Panc1 (cell line): ENCODE data around the gene ALX3. TPM values are rescaled to one million over a fixed set of nuclear protein-coding genes. Genes with fewer than 3 reads are reported as not detected.

Experiments used
- ATAC-seq: fragments of 200-7000 bp; cut with Tn5 transposase; 2 replicates; pipeline ENCODE4 v1.9.1; 2020; ENCODE audit warnings: mild to moderate bottlenecking, moderate library complexity
- BruUV-seq: library from RNA; stranded (reverse); fragments of 400-500 nt; replicated peaks from 2 replicates; lab custom pipeline; 2021; lab: Mats Ljungman, UMichigan
- CTCF ChIA-PET: fragments of 300-600 bp; sonication (Branson Sonifier 250); formaldehyde crosslinking; loops from one replicate; lab custom pipeline; 2022; ENCODE audit warnings: antibody characterized with exemption; lab: Charles Lee
- POLR2A ChIA-PET: fragments of 300-600 bp; sonication (Branson Sonifier 250); formaldehyde crosslinking; loops from one replicate; lab custom pipeline; 2022; ENCODE audit warnings: antibody characterized with exemption; lab: Charles Lee
- DNase-seq: peaks from one replicate; pipeline ENCODE4 v3.0.0-alpha.2; 2010; ENCODE audit warnings: low read depth, low spot score
- H3K27ac ChIP-seq: 2 replicates; pipeline ENCODE4 v1.5.1; 2011; ENCODE audit warnings: mild to moderate bottlenecking, low read length, inconsistent platforms
- H3K27me3 ChIP-seq: fragments of 200-500 bp; sonication (Bioruptor generic); 2 replicates; pipeline ENCODE4 v1.6.0; 2014; ENCODE audit warnings: low read length, inconsistent platforms; ENCODE audit not compliant: control insufficient read depth, insufficient read depth
- H3K36me3 ChIP-seq: fragments of 200-500 bp; sonication (Bioruptor generic); 2 replicates; pipeline ENCODE4 v1.5.1; 2014; ENCODE audit warnings: inconsistent platforms, mild to moderate bottlenecking, low read length, moderate library complexity; ENCODE audit not compliant: control insufficient read depth, insufficient read depth
- H3K4me1 ChIP-seq: 2 replicates; pipeline ENCODE4 v1.5.1; 2011; ENCODE audit warnings: inconsistent platforms, mild to moderate bottlenecking, low read length, moderate library complexity; ENCODE audit not compliant: control insufficient read depth, insufficient read depth
- H3K4me3 ChIP-seq, 2 experiments: 2 replicates each; pipeline ENCODE4 v1.5.1; 2011 to 2012; ENCODE audit warnings: low read depth in 2 of 2, low read length in 2 of 2, mild to moderate bottlenecking in 2 of 2, inconsistent platforms in 1 of 2, moderate library complexity in 1 of 2
- H3K9me3 ChIP-seq: fragments of 200-500 bp; sonication (Bioruptor generic); 2 replicates; pipeline ENCODE4 v1.5.1; 2014; ENCODE audit warnings: low read depth, mild to moderate bottlenecking, inconsistent platforms, low read length, moderate library complexity; ENCODE audit not compliant: control insufficient read depth, insufficient read depth
- POLR2AphosphoS5 ChIP-seq: IDR thresholded peaks from 2 replicates; pipeline ENCODE4 v1.6.1; 2012; ENCODE audit warnings: mild to moderate bottlenecking, low read depth, low read length, moderate library complexity
- SIN3A ChIP-seq: IDR thresholded peaks from 2 replicates; pipeline ENCODE4 v1.6.1; 2012; ENCODE audit warnings: low read depth, mild to moderate bottlenecking, low read length, moderate library complexity, borderline replicate concordance; ENCODE audit not compliant: insufficient read depth
- TCF7L2 ChIP-seq: IDR thresholded peaks from 2 replicates; pipeline ENCODE4 v1.6.1; 2011; ENCODE audit warnings: mild to moderate bottlenecking, low read depth, low read length, inconsistent platforms
- in situ Hi-C: cut with HindIII; loops from 2 replicates; pipeline ENCODE4 v1.10.0; 2016; ENCODE audit warnings: low sequenced_read_pairs, low pct_unique_long_range_greater_than_20kb
- intact Hi-C: fragments of 100-400 bp; cut with micrococcal nuclease; formaldehyde crosslinking; loops from one replicate; pipeline ENCODE4 v1.10.0; 2022; ENCODE audit not compliant: unreplicated experiment
- total RNA-seq: library from RNA; stranded (reverse); gene quantifications from one replicate; pipeline ENCODE4 v1.2.1, GENCODE V29; 2021; ENCODE audit not compliant: unreplicated experiment
- TF ChIP-seq, protein P1 (sequence below): fragments of 450-650 bp; IDR thresholded peaks from 2 replicates; pipeline ENCODE4 v1.5.1; 2017; ENCODE audit warnings: mild to moderate bottlenecking
- TF ChIP-seq, protein P2 (sequence below), 2 experiments: IDR thresholded peaks; 2 replicates each; pipeline ENCODE4 v1.6.1; 2011 to 2012; ENCODE audit warnings: low read depth in 2 of 2, control low read depth in 1 of 2, low read length in 1 of 2, mild to moderate bottlenecking in 1 of 2, moderate library complexity in 1 of 2; ENCODE audit not compliant: insufficient read depth in 1 of 2

The ALX3 gene
- total RNA-seq, 1 experiment from 2014 or later = not detected

DNA sequence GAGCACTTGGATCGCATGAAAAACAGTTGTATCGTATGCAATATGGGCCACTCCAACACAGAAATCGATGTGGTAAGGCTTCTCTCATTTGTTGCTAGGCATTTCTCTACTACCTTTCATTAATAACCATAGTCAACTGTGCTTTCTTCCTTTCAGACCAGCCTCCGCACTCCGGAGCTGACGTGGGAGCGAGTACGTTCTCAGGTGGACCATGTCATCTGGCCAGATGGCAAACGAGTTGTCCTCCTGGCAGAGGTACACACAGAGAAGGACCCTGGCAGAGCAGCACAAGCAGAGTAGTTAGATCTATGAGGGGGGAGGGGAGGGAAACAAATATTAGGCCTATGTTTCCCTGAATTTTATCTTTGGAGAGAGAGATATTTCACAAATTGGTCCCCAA lies 52.1 kb downstream of the ALX3 start:
- Histone ChIP-seq H3K4me1 (no peaks in the 10 kb centered on the region), H3K27me3 (no peaks in the 10 kb centered on the region), H3K36me3 (peaks cover 64% of the 10 kb centered on the region), H3K4me3 (no peak overlapping the region), H3K9me3 (no peaks in the 10 kb centered on the region), H3K27ac (no peak overlapping the region)
- POLR2A ChIA-PET = no interaction called here
- CTCF ChIA-PET = no interaction called here
- ATAC-seq (no peak), DNase-seq (no peak)
- TF ChIP-seq TCF7L2 (no peak), SIN3A (no peak), POLR2AphosphoS5 (no peak)
- TF ChIP-seq, protein P1, sequence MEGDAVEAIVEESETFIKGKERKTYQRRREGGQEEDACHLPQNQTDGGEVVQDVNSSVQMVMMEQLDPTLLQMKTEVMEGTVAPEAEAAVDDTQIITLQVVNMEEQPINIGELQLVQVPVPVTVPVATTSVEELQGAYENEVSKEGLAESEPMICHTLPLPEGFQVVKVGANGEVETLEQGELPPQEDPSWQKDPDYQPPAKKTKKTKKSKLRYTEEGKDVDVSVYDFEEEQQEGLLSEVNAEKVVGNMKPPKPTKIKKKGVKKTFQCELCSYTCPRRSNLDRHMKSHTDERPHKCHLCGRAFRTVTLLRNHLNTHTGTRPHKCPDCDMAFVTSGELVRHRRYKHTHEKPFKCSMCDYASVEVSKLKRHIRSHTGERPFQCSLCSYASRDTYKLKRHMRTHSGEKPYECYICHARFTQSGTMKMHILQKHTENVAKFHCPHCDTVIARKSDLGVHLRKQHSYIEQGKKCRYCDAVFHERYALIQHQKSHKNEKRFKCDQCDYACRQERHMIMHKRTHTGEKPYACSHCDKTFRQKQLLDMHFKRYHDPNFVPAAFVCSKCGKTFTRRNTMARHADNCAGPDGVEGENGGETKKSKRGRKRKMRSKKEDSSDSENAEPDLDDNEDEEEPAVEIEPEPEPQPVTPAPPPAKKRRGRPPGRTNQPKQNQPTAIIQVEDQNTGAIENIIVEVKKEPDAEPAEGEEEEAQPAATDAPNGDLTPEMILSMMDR = no peak
- TF ChIP-seq, protein P2, sequence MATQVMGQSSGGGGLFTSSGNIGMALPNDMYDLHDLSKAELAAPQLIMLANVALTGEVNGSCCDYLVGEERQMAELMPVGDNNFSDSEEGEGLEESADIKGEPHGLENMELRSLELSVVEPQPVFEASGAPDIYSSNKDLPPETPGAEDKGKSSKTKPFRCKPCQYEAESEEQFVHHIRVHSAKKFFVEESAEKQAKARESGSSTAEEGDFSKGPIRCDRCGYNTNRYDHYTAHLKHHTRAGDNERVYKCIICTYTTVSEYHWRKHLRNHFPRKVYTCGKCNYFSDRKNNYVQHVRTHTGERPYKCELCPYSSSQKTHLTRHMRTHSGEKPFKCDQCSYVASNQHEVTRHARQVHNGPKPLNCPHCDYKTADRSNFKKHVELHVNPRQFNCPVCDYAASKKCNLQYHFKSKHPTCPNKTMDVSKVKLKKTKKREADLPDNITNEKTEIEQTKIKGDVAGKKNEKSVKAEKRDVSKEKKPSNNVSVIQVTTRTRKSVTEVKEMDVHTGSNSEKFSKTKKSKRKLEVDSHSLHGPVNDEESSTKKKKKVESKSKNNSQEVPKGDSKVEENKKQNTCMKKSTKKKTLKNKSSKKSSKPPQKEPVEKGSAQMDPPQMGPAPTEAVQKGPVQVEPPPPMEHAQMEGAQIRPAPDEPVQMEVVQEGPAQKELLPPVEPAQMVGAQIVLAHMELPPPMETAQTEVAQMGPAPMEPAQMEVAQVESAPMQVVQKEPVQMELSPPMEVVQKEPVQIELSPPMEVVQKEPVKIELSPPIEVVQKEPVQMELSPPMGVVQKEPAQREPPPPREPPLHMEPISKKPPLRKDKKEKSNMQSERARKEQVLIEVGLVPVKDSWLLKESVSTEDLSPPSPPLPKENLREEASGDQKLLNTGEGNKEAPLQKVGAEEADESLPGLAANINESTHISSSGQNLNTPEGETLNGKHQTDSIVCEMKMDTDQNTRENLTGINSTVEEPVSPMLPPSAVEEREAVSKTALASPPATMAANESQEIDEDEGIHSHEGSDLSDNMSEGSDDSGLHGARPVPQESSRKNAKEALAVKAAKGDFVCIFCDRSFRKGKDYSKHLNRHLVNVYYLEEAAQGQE (IDR thresholded peaks at IDR 0.05; ENCODE audit: insufficient read depth in 1 of 2, low read depth in 2 of 2, low read length in 1 of 2) = no peak
- in situ Hi-C loops (no loop called here), intact Hi-C loops (no loop called here)
- no TSS peak for BruUV-seq

DNA sequence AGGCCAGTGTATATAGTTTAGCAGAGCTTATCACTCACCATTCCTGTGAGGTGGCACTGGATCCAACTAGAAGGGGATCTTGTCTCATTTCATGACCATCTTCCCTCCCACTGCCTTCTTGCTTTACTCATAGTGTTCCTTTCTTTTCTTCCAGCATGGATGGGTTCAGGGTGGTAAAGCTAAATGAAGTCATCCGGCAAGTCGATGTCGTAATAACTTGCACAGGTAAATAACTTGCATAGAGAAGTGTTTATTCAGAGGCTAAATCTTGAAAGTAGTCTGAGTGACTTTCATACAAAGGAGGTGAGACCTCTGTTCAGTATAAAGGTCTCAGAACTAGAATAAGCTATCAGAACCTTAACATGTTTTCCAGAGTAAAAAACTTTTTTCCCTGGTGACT lies 52.7 kb downstream of the ALX3 start:
- no peak overlapping the region for H3K4me3 ChIP-seq
- no peak for TF ChIP-seq TCF7L2
- TF ChIP-seq SIN3A = no peak
- TF ChIP-seq, protein P1 = no peak
- no peak for TF ChIP-seq POLR2AphosphoS5
- TF ChIP-seq, protein P2 (IDR thresholded peaks at IDR 0.05; ENCODE audit: insufficient read depth in 1 of 2, low read depth in 2 of 2, low read length in 1 of 2) = no peak
- H3K4me1 ChIP-seq = no peaks in the 10 kb centered on the region
- BruUV-seq = no TSS peak
- no peak for DNase-seq
- intact Hi-C loops (no loop called here), in situ Hi-C loops (no loop called here)
- ChIA-PET CTCF (no interaction called here), POLR2A (no interaction called here)
- H3K27me3 ChIP-seq = no peaks in the 10 kb centered on the region
- peaks cover 63% of the 10 kb centered on the region for H3K36me3 ChIP-seq
- no peak for ATAC-seq
- H3K9me3 ChIP-seq = no peaks in the 10 kb centered on the region
- no peak overlapping the region for H3K27ac ChIP-seq
